SK-N-SH treated with all-trans-retinoic acid at 6 μM for 48 hours (cell line): ENCODE measurements around the gene HOXC9.

Experiments
- ATAC-seq: fragments of 200-7000 bp; cut with Tn5 transposase; 3 replicates; pipeline ENCODE4 v1.9.1; 2020; ENCODE audit warnings: mild to moderate bottlenecking, moderate library complexity
- ARNTL ChIP-seq: fragments of 450-650 bp; formaldehyde crosslinking; IDR thresholded peaks from 2 replicates; pipeline ENCODE4 v1.5.0; 2020; ENCODE audit warnings: low read depth, mild to moderate bottlenecking, moderate library complexity, borderline replicate concordance
- BACH2 ChIP-seq: fragments of 250-450 bp; sonication (Bioruptor Pico); IDR thresholded peaks from 2 replicates; pipeline ENCODE4 v1.9.0; 2021; ENCODE audit warnings: mild to moderate bottlenecking, borderline replicate concordance
- CSDC2 ChIP-seq: fragments of 250-450 bp; sonication (Bioruptor Pico); IDR thresholded peaks from 2 replicates; pipeline ENCODE4 v1.5.0; 2020; ENCODE audit warnings: mild to moderate bottlenecking, moderate library complexity
- ESRRG ChIP-seq: fragments of 250-450 bp; sonication (Bioruptor Pico); IDR thresholded peaks from 2 replicates; pipeline ENCODE4 v1.6.1; 2021; ENCODE audit warnings: mild to moderate bottlenecking
- GLIS3 ChIP-seq: fragments of 250-450 bp; sonication (Bioruptor Pico); IDR thresholded peaks from 2 replicates; pipeline ENCODE4 v1.5.0; 2020; ENCODE audit warnings: mild to moderate bottlenecking, moderate library complexity
- ISL1 ChIP-seq: fragments of 250-450 bp; sonication (Bioruptor Pico); IDR thresholded peaks from 2 replicates; pipeline ENCODE4 v2.1.2; 2022; ENCODE audit warnings: mild to moderate bottlenecking, moderate library complexity
- OSR1 ChIP-seq: fragments of 250-450 bp; sonication (Bioruptor Pico); IDR thresholded peaks from 2 replicates; pipeline ENCODE4 v1.8.0; 2022; ENCODE audit warnings: moderate library complexity, mild to moderate bottlenecking, inconsistent platforms
- PPARA ChIP-seq: fragments of 250-450 bp; sonication (Bioruptor Pico); IDR thresholded peaks from 2 replicates; pipeline ENCODE4 v1.5.0; 2020; ENCODE audit warnings: mild to moderate bottlenecking, borderline replicate concordance
- RARB ChIP-seq: fragments of 250-450 bp; sonication (Bioruptor Pico); IDR thresholded peaks from 2 replicates; pipeline ENCODE4 v1.8.0; 2021; ENCODE audit warnings: mild to moderate bottlenecking, moderate library complexity
- SNAI2 ChIP-seq: fragments of 250-450 bp; sonication (Bioruptor Pico); IDR thresholded peaks from 2 replicates; pipeline ENCODE4 v1.5.0; 2020; ENCODE audit warnings: mild to moderate bottlenecking, moderate library complexity
- TCF4 ChIP-seq: fragments of 250-450 bp; sonication (Bioruptor Pico); IDR thresholded peaks from 2 replicates; pipeline ENCODE4 v1.8.0; 2021; ENCODE audit warnings: mild to moderate bottlenecking, moderate library complexity, borderline replicate concordance
- TOX ChIP-seq: fragments of 250-450 bp; sonication (Bioruptor Pico); IDR thresholded peaks from 2 replicates; pipeline ENCODE4 v1.8.0; 2021; ENCODE audit warnings: mild to moderate bottlenecking, moderate library complexity, borderline replicate concordance
- ZC3H10 ChIP-seq: fragments of 250-450 bp; sonication (Bioruptor Pico); IDR thresholded peaks from 2 replicates; pipeline ENCODE4 v1.5.1; 2021; ENCODE audit warnings: mild to moderate bottlenecking, moderate library complexity
- ZFP30 ChIP-seq: fragments of 450-650 bp; formaldehyde crosslinking; IDR thresholded peaks from 2 replicates; pipeline ENCODE4 v1.5.0; 2022; ENCODE audit warnings: mild to moderate bottlenecking, moderate library complexity
- ZNF565 ChIP-seq: fragments of 450-650 bp; formaldehyde crosslinking; conservative IDR thresholded peaks from 2 replicates; pipeline ENCODE4 v1.5.0; 2020; ENCODE audit warnings: low read depth, mild to moderate bottlenecking, moderate library complexity
- ZNF70 ChIP-seq: fragments of 450-650 bp; formaldehyde crosslinking; IDR thresholded peaks from 2 replicates; pipeline ENCODE4 v1.5.0; 2020; ENCODE audit warnings: mild to moderate bottlenecking, moderate library complexity
- ZNF8 ChIP-seq: fragments of 450-650 bp; formaldehyde crosslinking; IDR thresholded peaks from 2 replicates; pipeline ENCODE4 v1.5.0; 2020; ENCODE audit warnings: mild to moderate bottlenecking, moderate library complexity
- TF ChIP-seq, protein P1 (sequence below): fragments of 250-450 bp; sonication (Bioruptor Pico); IDR thresholded peaks from 2 replicates; pipeline ENCODE4 v1.8.0; 2021; ENCODE audit warnings: low read depth, mild to moderate bottlenecking, moderate library complexity, borderline replicate concordance
- TF ChIP-seq, protein P2 (sequence below): fragments of 250-450 bp; sonication (Bioruptor Pico); IDR thresholded peaks from 2 replicates; pipeline ENCODE4 v1.5.1; 2020; ENCODE audit warnings: low read depth, mild to moderate bottlenecking, moderate library complexity
- TF ChIP-seq, protein P3 (sequence below): fragments of 250-450 bp; sonication (Bioruptor Pico); IDR thresholded peaks from 2 replicates; pipeline ENCODE4 v1.8.0; 2020; ENCODE audit warnings: mild to moderate bottlenecking, moderate library complexity, borderline replicate concordance
- TF ChIP-seq, protein P4 (sequence below): fragments of 250-450 bp; sonication (Bioruptor Pico); IDR thresholded peaks from 2 replicates; pipeline ENCODE4 v1.5.1; 2021; ENCODE audit warnings: mild to moderate bottlenecking, moderate library complexity
- TF ChIP-seq, protein P5 (sequence below): fragments of 250-450 bp; sonication (Bioruptor Pico); IDR thresholded peaks from 2 replicates; pipeline ENCODE4 v1.5.0; 2020; ENCODE audit warnings: mild to moderate bottlenecking, moderate library complexity

HOXC9 gene

DNA sequence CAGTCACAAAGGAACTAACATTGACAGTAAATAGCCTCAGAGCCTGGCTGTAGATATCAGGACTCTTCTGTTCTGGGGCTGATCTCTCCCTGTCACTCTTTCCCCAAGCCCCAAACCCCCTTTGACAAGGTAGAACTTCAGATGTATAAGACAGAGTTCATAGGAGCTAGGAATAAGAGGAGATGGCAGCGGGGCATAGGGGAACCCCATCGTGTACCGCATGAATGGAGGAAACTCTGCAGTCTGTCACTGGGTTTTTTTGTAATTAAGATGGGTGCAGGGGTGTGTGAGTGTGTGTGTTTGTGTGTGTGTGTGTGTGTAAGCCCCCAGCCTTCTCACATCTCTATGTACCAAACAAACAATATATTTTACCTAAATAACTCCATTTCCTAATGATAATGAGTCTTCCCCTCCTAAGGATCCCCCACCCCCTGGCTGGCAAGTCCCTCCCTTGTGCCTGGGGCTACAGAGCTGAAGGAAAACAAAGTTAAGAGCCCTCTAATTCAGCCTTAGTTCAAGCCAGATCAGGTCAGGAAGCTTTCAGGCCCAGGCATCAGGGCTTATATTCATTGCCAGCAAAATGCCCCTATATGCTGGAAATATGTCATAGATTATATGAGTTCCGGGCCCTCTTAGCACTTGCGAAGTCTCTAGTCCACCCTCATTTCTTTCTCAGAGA lies 44.6 kb downstream of the HOXC9 start (continued):
- TF ChIP-seq, protein P1, sequence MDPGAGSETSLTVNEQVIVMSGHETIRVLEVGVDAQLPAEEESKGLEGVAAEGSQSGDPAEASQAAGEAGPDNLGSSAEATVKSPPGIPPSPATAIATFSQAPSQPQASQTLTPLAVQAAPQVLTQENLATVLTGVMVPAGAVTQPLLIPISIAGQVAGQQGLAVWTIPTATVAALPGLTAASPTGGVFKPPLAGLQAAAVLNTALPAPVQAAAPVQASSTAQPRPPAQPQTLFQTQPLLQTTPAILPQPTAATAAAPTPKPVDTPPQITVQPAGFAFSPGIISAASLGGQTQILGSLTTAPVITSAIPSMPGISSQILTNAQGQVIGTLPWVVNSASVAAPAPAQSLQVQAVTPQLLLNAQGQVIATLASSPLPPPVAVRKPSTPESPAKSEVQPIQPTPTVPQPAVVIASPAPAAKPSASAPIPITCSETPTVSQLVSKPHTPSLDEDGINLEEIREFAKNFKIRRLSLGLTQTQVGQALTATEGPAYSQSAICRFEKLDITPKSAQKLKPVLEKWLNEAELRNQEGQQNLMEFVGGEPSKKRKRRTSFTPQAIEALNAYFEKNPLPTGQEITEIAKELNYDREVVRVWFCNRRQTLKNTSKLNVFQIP (CRISPR knock-in tag) = no peak
- TF ChIP-seq ISL1 (CRISPR knock-in tag) = no peak

DNA sequence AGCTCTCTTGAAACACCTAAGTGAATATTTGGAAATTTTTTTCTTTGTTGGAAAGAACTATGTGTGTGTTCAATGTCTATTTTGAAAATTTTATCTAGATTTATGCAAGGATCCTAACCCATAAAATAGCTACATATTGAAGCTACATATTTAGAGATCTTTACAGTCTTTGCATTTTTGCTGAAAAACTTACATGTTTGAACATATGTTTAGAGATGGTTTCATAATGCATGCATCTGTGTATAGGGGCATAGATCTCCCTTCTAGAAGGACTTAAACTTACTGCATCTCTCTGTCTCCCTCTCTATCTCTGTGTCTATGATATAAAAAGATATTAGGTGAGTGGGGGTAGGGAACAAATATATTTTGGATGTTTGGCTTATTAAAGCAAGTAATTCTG lies 45.4 kb downstream of the HOXC9 start:
- TF ChIP-seq ZFP30 (CRISPR knock-in tag) (no peak), PPARA (CRISPR knock-in tag) (no peak), OSR1 (no peak), BACH2 (CRISPR knock-in tag) (no peak), ZNF70 (no peak), TOX (CRISPR knock-in tag) (no peak), SNAI2 (CRISPR knock-in tag) (no peak), RARB (CRISPR knock-in tag) (no peak), ESRRG (CRISPR knock-in tag) (no peak), TCF4 (CRISPR knock-in tag) (no peak), GLIS3 (CRISPR knock-in tag) (no peak), ARNTL (CRISPR knock-in tag) (no peak), ZNF8 (CRISPR knock-in tag) (no peak)
- TF ChIP-seq, protein P1 (CRISPR knock-in tag) = no peak
- TF ChIP-seq, protein P2, sequence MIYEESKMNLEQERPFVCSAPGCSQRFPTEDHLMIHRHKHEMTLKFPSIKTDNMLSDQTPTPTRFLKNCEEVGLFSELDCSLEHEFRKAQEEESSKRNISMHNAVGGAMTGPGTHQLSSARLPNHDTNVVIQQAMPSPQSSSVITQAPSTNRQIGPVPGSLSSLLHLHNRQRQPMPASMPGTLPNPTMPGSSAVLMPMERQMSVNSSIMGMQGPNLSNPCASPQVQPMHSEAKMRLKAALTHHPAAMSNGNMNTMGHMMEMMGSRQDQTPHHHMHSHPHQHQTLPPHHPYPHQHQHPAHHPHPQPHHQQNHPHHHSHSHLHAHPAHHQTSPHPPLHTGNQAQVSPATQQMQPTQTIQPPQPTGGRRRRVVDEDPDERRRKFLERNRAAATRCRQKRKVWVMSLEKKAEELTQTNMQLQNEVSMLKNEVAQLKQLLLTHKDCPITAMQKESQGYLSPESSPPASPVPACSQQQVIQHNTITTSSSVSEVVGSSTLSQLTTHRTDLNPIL (CRISPR knock-in tag) = no peak
- TF ChIP-seq, protein P3, sequence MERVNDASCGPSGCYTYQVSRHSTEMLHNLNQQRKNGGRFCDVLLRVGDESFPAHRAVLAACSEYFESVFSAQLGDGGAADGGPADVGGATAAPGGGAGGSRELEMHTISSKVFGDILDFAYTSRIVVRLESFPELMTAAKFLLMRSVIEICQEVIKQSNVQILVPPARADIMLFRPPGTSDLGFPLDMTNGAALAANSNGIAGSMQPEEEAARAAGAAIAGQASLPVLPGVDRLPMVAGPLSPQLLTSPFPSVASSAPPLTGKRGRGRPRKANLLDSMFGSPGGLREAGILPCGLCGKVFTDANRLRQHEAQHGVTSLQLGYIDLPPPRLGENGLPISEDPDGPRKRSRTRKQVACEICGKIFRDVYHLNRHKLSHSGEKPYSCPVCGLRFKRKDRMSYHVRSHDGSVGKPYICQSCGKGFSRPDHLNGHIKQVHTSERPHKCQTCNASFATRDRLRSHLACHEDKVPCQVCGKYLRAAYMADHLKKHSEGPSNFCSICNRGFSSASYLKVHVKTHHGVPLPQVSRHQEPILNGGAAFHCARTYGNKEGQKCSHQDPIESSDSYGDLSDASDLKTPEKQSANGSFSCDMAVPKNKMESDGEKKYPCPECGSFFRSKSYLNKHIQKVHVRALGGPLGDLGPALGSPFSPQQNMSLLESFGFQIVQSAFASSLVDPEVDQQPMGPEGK (CRISPR knock-in tag) = no peak
- TF ChIP-seq, protein P4, sequence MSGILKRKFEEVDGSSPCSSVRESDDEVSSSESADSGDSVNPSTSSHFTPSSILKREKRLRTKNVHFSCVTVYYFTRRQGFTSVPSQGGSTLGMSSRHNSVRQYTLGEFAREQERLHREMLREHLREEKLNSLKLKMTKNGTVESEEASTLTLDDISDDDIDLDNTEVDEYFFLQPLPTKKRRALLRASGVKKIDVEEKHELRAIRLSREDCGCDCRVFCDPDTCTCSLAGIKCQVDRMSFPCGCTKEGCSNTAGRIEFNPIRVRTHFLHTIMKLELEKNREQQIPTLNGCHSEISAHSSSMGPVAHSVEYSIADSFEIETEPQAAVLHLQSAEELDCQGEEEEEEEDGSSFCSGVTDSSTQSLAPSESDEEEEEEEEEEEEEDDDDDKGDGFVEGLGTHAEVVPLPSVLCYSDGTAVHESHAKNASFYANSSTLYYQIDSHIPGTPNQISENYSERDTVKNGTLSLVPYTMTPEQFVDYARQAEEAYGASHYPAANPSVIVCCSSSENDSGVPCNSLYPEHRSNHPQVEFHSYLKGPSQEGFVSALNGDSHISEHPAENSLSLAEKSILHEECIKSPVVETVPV (CRISPR knock-in tag) = no peak
- ATAC-seq = no peak

DNA sequence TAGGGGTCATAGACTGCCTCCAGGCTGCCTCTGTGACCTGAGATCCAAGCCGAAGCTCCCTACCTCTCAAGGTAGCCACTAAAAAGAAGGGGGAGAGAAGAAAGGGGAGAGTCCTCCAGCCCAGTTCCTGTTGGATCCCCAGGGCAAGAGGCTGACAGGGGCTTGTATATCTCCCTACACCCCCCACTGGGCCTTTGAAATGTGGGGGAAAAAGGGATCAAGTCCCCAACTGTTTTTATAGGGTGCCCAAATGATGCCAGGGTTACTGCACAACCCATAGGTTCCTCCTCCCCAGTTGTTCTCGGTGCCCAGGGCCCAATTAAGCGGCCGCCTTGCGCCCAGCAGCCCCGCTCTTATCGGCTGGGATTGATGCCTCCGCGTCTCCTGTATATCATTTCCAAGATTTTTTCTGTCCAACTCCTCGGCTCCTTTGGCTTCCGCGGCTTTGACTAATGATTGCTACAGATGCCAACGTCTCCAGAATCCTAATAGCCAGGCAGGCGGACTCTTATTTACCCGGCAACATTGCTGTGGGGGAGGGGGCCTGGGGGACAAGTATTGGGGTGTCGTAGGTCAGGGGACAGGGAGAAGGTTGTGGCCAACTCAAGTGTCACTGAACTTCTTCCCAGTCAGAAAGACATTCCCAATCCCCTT lies 46.0 kb downstream of the HOXC9 start:
- no peak for ATAC-seq
- TF ChIP-seq ZC3H10 (no peak), ZNF8 (CRISPR knock-in tag) (no peak), ZFP30 (CRISPR knock-in tag) (no peak), ISL1 (CRISPR knock-in tag) (no peak), CSDC2 (CRISPR knock-in tag) (no peak), ARNTL (CRISPR knock-in tag) (no peak), BACH2 (CRISPR knock-in tag) (no peak), TCF4 (CRISPR knock-in tag) (no peak), ZNF565 (no peak)
- TF ChIP-seq, protein P5, sequence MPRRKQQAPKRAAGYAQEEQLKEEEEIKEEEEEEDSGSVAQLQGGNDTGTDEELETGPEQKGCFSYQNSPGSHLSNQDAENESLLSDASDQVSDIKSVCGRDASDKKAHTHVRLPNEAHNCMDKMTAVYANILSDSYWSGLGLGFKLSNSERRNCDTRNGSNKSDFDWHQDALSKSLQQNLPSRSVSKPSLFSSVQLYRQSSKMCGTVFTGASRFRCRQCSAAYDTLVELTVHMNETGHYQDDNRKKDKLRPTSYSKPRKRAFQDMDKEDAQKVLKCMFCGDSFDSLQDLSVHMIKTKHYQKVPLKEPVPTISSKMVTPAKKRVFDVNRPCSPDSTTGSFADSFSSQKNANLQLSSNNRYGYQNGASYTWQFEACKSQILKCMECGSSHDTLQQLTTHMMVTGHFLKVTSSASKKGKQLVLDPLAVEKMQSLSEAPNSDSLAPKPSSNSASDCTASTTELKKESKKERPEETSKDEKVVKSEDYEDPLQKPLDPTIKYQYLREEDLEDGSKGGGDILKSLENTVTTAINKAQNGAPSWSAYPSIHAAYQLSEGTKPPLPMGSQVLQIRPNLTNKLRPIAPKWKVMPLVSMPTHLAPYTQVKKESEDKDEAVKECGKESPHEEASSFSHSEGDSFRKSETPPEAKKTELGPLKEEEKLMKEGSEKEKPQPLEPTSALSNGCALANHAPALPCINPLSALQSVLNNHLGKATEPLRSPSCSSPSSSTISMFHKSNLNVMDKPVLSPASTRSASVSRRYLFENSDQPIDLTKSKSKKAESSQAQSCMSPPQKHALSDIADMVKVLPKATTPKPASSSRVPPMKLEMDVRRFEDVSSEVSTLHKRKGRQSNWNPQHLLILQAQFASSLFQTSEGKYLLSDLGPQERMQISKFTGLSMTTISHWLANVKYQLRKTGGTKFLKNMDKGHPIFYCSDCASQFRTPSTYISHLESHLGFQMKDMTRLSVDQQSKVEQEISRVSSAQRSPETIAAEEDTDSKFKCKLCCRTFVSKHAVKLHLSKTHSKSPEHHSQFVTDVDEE (CRISPR knock-in tag) = no peak
- TF ChIP-seq, protein P1 (CRISPR knock-in tag) = no peak
- TF ChIP-seq, protein P4 (CRISPR knock-in tag) = no peak
- TF ChIP-seq, all 23 proteins: peak for 0
